Astrocyte of the spinal cord (primary cell): ENCODE measurements around the gene KIF25.
A peak's percentile ranks its signal among the peaks of the same experiment; 100 is the strongest.

ENCODE experiments used
- DNase-seq: peaks from one replicate; pipeline ENCODE4 v3.0.0; 2011; ENCODE audit warnings: low read depth, low spot score
- H3K4me3 ChIP-seq: 2 replicates; pipeline ENCODE4 v1.5.1; 2011; ENCODE audit warnings: low read depth, mild to moderate bottlenecking, low read length, moderate library complexity
- in situ Hi-C: cut with HindIII; loops from 2 replicates; pipeline ENCODE4 v1.10.0; 2017; ENCODE audit warnings: low sequenced_read_pairs
- TF ChIP-seq, protein P1 (sequence below): IDR thresholded peaks from 2 replicates; pipeline ENCODE4 v1.5.1; 2012; ENCODE audit warnings: low read depth, mild to moderate bottlenecking, low read length, inconsistent platforms

KIF25 gene

DNA sequence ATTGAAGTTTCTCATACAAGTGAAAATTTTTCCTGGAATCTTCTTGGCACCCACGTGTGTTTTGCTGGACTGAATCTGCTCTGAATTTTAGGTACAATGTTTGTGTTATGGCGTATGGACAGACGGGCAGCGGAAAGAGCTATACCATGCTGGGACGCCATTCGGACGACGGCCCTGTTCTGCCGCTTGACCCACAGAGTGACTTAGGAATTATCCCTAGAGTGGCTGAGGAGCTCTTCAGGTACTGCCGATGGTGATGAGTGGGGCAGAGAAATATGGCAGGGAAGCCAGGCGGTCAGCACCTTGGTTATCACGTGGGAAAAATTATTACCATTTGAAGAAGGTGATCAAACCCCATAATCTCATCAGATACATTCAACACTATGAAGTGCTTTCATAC lies 36.3 kb downstream of the KIF25 start:
- TF ChIP-seq, protein P1, sequence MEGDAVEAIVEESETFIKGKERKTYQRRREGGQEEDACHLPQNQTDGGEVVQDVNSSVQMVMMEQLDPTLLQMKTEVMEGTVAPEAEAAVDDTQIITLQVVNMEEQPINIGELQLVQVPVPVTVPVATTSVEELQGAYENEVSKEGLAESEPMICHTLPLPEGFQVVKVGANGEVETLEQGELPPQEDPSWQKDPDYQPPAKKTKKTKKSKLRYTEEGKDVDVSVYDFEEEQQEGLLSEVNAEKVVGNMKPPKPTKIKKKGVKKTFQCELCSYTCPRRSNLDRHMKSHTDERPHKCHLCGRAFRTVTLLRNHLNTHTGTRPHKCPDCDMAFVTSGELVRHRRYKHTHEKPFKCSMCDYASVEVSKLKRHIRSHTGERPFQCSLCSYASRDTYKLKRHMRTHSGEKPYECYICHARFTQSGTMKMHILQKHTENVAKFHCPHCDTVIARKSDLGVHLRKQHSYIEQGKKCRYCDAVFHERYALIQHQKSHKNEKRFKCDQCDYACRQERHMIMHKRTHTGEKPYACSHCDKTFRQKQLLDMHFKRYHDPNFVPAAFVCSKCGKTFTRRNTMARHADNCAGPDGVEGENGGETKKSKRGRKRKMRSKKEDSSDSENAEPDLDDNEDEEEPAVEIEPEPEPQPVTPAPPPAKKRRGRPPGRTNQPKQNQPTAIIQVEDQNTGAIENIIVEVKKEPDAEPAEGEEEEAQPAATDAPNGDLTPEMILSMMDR: no peak
- DNase-seq: no peak
- in situ Hi-C loops: no loop called here
- H3K4me3 ChIP-seq: no peak overlapping the region

DNA sequence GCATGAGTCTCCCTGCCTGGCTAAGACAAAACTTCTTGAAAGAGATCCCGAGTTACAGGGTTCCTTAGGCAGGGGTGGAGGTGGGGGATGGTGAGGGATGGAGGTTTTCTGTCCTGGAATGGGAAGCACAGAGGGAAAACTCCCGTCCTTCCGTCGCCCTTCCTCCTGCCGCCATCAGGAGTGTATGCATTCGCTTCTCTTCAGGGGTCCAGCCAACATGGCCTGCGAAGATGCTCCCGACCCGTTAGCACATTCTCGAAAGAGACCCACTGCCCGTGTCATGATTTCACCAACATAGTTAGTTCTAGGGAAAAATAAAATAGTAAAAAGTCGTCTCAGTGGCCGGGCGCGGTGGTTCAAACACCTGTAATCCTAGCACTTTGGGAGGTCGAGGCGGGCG lies 37.1 kb downstream of the KIF25 start:
- DNase-seq: no peak
- in situ Hi-C loops: no loop called here
- no peak overlapping the region for H3K4me3 ChIP-seq
- TF ChIP-seq, protein P1: no peak

DNA sequence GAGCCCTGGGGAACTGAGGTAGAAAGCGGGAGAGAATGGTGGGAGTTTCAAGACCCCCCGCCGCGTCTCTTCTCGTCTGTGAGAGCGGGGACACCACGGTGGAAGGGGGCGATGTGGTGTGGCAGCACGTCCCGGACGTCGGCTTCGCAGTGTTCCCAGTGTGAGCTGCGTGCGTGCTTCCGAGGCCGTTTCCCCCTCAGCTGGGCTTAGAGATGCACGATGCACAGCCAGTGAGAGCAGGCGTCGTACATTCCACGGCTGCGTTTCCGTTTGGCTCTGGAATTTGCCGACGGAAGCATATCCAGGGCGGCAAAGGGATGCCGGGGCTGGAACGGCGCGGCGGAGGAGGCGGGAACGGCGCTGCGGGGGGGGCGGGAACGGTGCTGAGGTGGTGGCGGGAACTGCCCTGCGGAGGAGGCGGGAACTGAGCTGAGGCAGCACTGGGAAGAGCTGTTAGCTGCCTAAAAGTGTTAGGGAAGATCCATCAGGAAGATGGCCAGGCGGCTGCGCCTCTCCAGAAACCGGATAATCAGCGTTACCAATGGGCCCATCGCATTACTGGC lies 37.7 kb downstream of the KIF25 start:
- TF ChIP-seq, protein P1: no peak
- H3K4me3 ChIP-seq: peak overlapping the region; percentile 39
- in situ Hi-C loops: no loop called here
- peak; percentile 70 for DNase-seq

DNA sequence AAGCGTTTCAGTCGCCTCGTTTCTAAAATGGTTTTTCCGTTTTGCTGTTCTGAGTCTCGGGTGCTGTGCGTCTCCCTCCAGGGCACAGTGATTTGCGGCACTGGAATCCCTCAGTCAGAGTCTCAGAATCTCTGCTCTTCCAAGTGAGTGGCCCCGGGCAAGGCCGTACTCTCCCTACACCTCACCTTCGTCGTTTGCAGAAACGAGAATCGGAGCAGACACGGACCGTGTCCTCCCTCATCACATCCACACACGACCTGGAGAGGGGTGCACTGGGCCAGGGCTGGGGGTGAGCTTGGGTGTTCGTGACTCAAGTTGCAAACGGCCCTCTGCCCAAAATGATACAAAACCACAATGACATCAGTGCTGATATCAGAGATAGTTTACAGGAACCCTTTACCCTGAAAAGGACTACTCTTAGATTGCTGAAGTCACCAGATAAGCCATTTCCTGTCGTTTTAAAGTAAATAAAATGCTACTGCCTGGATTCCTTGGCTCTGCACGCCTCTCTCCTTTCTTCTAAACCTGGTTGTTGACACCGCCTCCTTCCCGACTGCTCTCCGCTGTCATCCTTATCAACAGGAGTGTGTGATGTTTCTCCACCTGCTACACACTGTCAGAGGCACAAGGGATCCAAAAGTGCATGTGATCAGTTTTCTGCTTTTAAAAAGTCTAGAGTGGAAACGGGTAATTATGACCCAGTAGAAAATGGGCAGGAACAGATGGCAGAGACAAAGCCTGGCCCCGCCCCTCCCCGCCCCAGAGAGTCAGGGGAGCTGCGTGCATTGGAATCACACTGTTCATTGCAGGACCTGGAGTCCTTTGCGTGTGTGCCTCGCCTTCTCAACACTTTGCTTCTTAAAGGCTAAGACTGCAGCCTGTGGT lies 38.4 kb downstream of the KIF25 start:
- peak; percentile 39 for DNase-seq
- in situ Hi-C loops: no loop called here
- TF ChIP-seq, protein P1: no peak
- peak overlapping the region; percentile 39 for H3K4me3 ChIP-seq

DNA sequence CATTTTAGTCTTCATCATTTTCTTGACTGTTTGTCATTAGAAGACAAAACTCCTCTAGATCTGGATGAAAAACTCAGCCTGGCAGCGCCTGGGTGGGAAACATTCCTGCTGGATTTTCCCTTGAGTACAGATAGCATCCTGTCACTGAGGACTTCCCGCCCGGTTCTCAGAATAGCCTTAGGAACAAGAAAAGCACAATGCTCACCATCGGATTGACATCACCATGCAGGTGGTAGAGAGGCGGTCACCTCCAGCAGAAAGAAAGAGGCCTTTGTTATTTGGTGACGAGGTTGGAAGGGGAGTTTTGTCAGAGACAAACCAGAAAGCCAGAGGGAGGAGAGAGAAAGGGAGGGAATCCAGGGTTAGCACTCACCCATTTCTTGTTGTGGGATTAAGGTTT lies 39.8 kb downstream of the KIF25 start:
- no peak for DNase-seq
- in situ Hi-C loops: no loop called here

DNA sequence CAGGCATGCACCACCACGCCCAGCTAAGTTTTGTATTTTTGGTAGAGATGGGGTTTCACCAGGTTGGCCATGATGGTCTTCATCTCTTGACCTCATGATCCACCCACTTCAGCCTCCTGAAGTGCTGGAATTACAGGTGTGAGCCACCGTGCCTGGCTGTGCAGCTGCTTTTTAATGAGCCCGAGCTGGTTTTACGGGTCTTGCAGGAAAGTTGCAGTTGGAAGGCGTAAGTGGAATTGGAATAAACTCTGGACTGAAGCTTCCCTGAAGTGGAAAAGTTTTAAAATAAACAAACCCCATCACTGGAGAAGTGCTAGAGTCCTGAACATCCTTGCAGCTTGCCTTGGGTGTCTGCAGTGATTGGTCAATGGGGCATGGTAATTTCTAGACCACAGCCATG lies 40.4 kb downstream of the KIF25 start:
- no peak for DNase-seq
- no peak overlapping the region for H3K4me3 ChIP-seq
- in situ Hi-C loops: no loop called here
- TF ChIP-seq, protein P1: no peak

More for the DNA sequence above, 39.8 kb downstream of the KIF25 start:
- TF ChIP-seq, protein P1: no peak
- H3K4me3 ChIP-seq: no peak overlapping the region
